GM12878 (cell line): ENCODE results near the gene H1-8. TPM values are rescaled to one million over a fixed set of nuclear protein-coding genes. Genes with fewer than 3 reads are reported as not detected.

Experiments used
- ATAC-seq: fragments of 200-7000 bp; cut with Tn5 transposase; 3 replicates; pipeline ENCODE4 v1.9.1; 2020; ENCODE audit warnings: mild to moderate bottlenecking, moderate library complexity
- BruUV-seq: library from RNA; stranded (reverse); fragments of 400-500 nt; replicated peaks from 2 replicates; lab custom pipeline; 2021; lab: Mats Ljungman, UMichigan
- CTCF ChIA-PET: fragments of 300-600 bp; sonication (Branson Sonifier 250); formaldehyde crosslinking; extraction: SDS; loops from one replicate; lab custom pipeline; 2021; ENCODE audit warnings: inconsistent platforms; lab: Yijun Ruan, JAX
- POLR2A ChIA-PET: fragments of 350-600 bp; formaldehyde crosslinking; extraction: SDS; loops from one replicate; lab custom pipeline; 2021; ENCODE audit warnings: inconsistent platforms; lab: Charles Lee
- RAD21 ChIA-PET: fragments of 300-600 bp; sonication (Branson Sonifier 250); formaldehyde crosslinking; loops from one replicate; lab custom pipeline; 2023; ENCODE audit warnings: antibody characterized with exemption; ENCODE audit not compliant: unreplicated experiment; lab: Charles Lee
- SMC1A ChIA-PET: fragments of 300-600 bp; sonication (Branson Sonifier 250); formaldehyde crosslinking; loops from one replicate; lab custom pipeline; 2023; ENCODE audit not compliant: unreplicated experiment, uncharacterized antibody; lab: Charles Lee
- DNase-seq: peaks from one replicate; pipeline ENCODE4 v3.0.0-alpha.2; 2011; ENCODE audit warnings: low read depth, low spot score
- FAIRE-seq: peaks from 3 replicates; lab custom pipeline; 2011; peaks lifted over from hg19 to GRCh38; lab: Jason Lieb, UNC
- H2AFZ ChIP-seq: 2 replicates; pipeline ENCODE4 v1.6.0; 2011; ENCODE audit warnings: low read depth, low read length, control low read depth; ENCODE audit not compliant: control insufficient read depth
- H3K27ac ChIP-seq: 2 replicates; pipeline ENCODE4 v1.5.1; 2011; ENCODE audit warnings: control low read depth; ENCODE audit not compliant: control insufficient read depth, insufficient read depth
- H3K27me3 ChIP-seq, 2 experiments: replicated peaks in 1 of 2; 2 replicates each; pipeline versions ENCODE4 v1.6.0 to v1.6.1; 2011; ENCODE audit warnings: low read length in 1 of 2; ENCODE audit not compliant: control insufficient read depth in 2 of 2, insufficient read depth in 2 of 2
- H3K36me3 ChIP-seq, 2 experiments: 2 replicates each; pipeline ENCODE4 v1.5.1; 2011; ENCODE audit warnings: low read length in 1 of 2; ENCODE audit not compliant: control insufficient read depth in 2 of 2, insufficient read depth in 2 of 2
- H3K4me1 ChIP-seq: 2 replicates; pipeline ENCODE4 v1.6.1; 2011; ENCODE audit warnings: mild to moderate bottlenecking, low read length, moderate library complexity, mixed read lengths; ENCODE audit not compliant: control insufficient read depth, insufficient read depth
- H3K4me2 ChIP-seq: 2 replicates; pipeline ENCODE4 v1.6.0; 2011; ENCODE audit warnings: control low read depth; ENCODE audit not compliant: control insufficient read depth, insufficient read depth
- H3K4me3 ChIP-seq: fragments of 200-600 bp; sonication (generic); 2 replicates; pipeline ENCODE4 v1.5.1; 2016
- H3K79me2 ChIP-seq: 2 replicates; pipeline ENCODE4 v1.6.0; 2011; ENCODE audit warnings: low read length; ENCODE audit not compliant: control insufficient read depth, insufficient read depth
- H3K9ac ChIP-seq: 2 replicates; pipeline ENCODE4 v1.8.0; 2011; ENCODE audit warnings: low read length, control low read depth, mixed read lengths; ENCODE audit not compliant: control insufficient read depth, insufficient read depth
- H3K9me3 ChIP-seq: replicated peaks from 3 replicates; pipeline ENCODE4 v1.5.1; 2011; ENCODE audit warnings: mild to moderate bottlenecking, low read length; ENCODE audit not compliant: control insufficient read depth, insufficient read depth
- H4K20me1 ChIP-seq: 2 replicates; pipeline ENCODE4 v1.6.0; 2011; ENCODE audit not compliant: control insufficient read depth, insufficient read depth
- HDGF ChIP-seq: fragments of 450-650 bp; IDR thresholded peaks from 2 replicates; pipeline ENCODE4 v1.6.1; 2016; ENCODE audit warnings: antibody characterized with exemption
- IRF3 ChIP-seq: fragments of 450-650 bp; IDR thresholded peaks from 2 replicates; pipeline ENCODE4 v1.6.1; 2014; ENCODE audit warnings: mild to moderate bottlenecking
- MYC ChIP-seq: IDR thresholded peaks from 2 replicates; pipeline ENCODE4 v1.6.1; 2011; ENCODE audit warnings: mild to moderate bottlenecking, low read length, moderate library complexity, inconsistent platforms; ENCODE audit not compliant: insufficient read depth, insufficient replicate concordance, insufficient read length, severe bottlenecking
- STAT1 ChIP-seq: fragments of 450-650 bp; conservative IDR thresholded peaks from 2 replicates; pipeline ENCODE4 v1.6.1; 2014; ENCODE audit warnings: antibody characterized with exemption, mild to moderate bottlenecking
- TCF12 ChIP-seq: IDR thresholded peaks from 2 replicates; pipeline ENCODE4 v1.6.1; 2011; ENCODE audit warnings: low read depth, mild to moderate bottlenecking, low read length
- ZBTB4 ChIP-seq: fragments of 450-650 bp; formaldehyde crosslinking; IDR thresholded peaks from 2 replicates; pipeline ENCODE4 v1.4.0; 2022; ENCODE audit warnings: mild to moderate bottlenecking, moderate library complexity
- ZNF207 ChIP-seq: fragments of 450-650 bp; IDR thresholded peaks from 2 replicates; pipeline ENCODE4 v1.6.1; 2014; ENCODE audit warnings: antibody characterized with exemption, mild to moderate bottlenecking, borderline replicate concordance
- ZNF384 ChIP-seq: IDR thresholded peaks from 2 replicates; pipeline ENCODE4 v1.6.1; 2012; ENCODE audit warnings: low read depth, mild to moderate bottlenecking, low read length, improper control_type of control experiment, borderline replicate concordance
- WGBS: methylation state at CpG from one replicate; pipeline ENCODE4 v1.1.6; 2016; ENCODE audit warnings: low lambda C conversion rate; ENCODE audit not compliant: insufficient replicate concordance, insufficient coverage; ENCODE audit errors: missing lambda C conversion rate; 5-methylcytosine and 5-hydroxymethylcytosine counted together
- in situ Hi-C: fragments of 300-500 bp; cut with MboI; formaldehyde crosslinking; loops from 9 replicates; pipeline ENCODE4 v1.14.3; 2018; ENCODE audit warnings: mixed read lengths
- intact Hi-C: fragments of 100-400 bp; cut with micrococcal nuclease; formaldehyde crosslinking; loops from one replicate; pipeline ENCODE4 v1.14.2; 2022; ENCODE audit not compliant: unreplicated experiment
- polyA plus RNA-seq, 11 experiments: library from polyadenylated mRNA; depleted of rRNA in 4 of 11; unstranded in 6 of 11; stranded (reverse) in 5 of 11; fragments of >200 nt; fragmentation: Nextera tagmentation in 4 of 11; fragmentation: Illumina TruSeq in 1 of 11; extraction: Ambion mirVana in 4 of 11; extraction: Trizol in 1 of 11; gene quantifications; 1 replicate in 1 of 11; 2 replicates in 10 of 11; pipeline versions ENCODE4 v1.2.1 to v1.2.3, GENCODE V29; 2011 to 2016; ENCODE audit warnings: inconsistent platforms in 2 of 11, missing spikeins in 2 of 11, low read depth in 1 of 11
- total RNA-seq, 4 experiments: library from RNA; depleted of rRNA in 3 of 4; stranded (reverse); fragments of >200 nt in 3 of 4; fragmentation: Illumina TruSeq in 1 of 4; extraction: Trizol in 1 of 4; gene quantifications; 2 replicates each; pipeline versions ENCODE4 v1.2.1 to v1.2.3, GENCODE V29; 2013 to 2021

Gene H1-8
- total and polyA plus RNA-seq, 10 of the 15 experiments (the other 5 are each of a cell fraction or from before 2014, with no cell fraction given): not detected

GRCh38 chr3:129524081-129524480, 18.9 kb upstream of the H1-8 start:
- DNase-seq (no peak), ATAC-seq (no peak)
- Histone ChIP-seq H2AFZ (no peak overlapping the region), H3K36me3 (no peaks in the 10 kb centered on the region), H3K27me3 (no peaks in the 10 kb centered on the region), H4K20me1 (no peaks in the 10 kb centered on the region), H3K79me2 (no peaks in the 10 kb centered on the region), H3K4me3 (no peak overlapping the region), H3K4me2 (no peak overlapping the region), H3K9me3 (no peaks in the 10 kb centered on the region), H3K9ac (no peak overlapping the region), H3K4me1 (peaks cover 12% of the 10 kb centered on the region), H3K27ac (no peak overlapping the region)
- SMC1A ChIA-PET: interaction anchor here (1.0 to 3.6 kb wide), 2 partner anchors 11 to 24 kb away, joined by 4 to 11 read pairs; no protein-coding TSS in a partner anchor
- intact Hi-C loops: no loop called here
- 91% methylated on average over 4 of the region's 4 CpGs for WGBS
- no TSS peak for BruUV-seq
- TF ChIP-seq MYC: no peak
- TF ChIP-seq STAT1: no peak
- no peak for TF ChIP-seq ZNF384
- no peak for TF ChIP-seq TCF12
- TF ChIP-seq ZBTB4 (CRISPR knock-in tag): no peak
- no peak for TF ChIP-seq IRF3
- no peak for TF ChIP-seq HDGF
- TF ChIP-seq ZNF207: no peak
- TF ChIP-seq, all 136 proteins: peak for 0
- ChIA-PET CTCF (no interaction called here), RAD21 (interaction anchor here (1.8 kb wide), 1 partner anchor 11 kb away, joined by 3 read pairs; no protein-coding TSS in a partner anchor), POLR2A (no interaction called here)
- FAIRE-seq: no peak
- in situ Hi-C loops: no loop called here
